Measurements from ENCODE around the gene NTRK2. TPM values are rescaled to one million over a fixed set of nuclear protein-coding genes. Genes with fewer than 3 reads are reported as not detected.

The NTRK2 gene
- total RNA-seq, 1 donor from 2014 or later, result 3.8 TPM

DNA sequence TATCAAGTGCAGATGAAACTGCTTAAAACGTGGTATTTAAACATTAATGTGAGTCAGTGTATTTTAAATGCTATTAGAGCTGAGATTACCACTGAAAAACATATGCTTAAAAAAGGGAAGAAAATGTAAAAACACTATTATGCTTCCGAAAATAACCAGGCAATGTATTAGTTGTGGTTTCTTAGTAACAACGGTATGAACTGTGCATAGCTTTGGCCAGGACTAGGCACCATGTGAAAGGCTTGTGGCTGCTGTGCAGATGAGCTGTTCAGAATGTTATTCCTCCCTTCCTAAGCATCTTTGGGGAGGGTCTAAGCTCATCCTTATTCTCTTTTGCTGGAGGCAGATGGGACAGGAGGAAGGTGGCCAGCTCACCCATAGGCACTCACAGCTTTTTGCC, 84.9 kb downstream of the NTRK2 start:
- H3K9me3 ChIP-seq (replicated peaks), result no peaks in the 10 kb centered on the region
- DNase-seq, result no peak
- H3K27me3 ChIP-seq (ENCODE audit: low read depth), result peaks cover 6% of the 10 kb centered on the region
- H3K27ac ChIP-seq (replicated peaks), result no peak overlapping the region
- H3K4me3 ChIP-seq, result no peak overlapping the region
- intact Hi-C loops (cut with micrococcal nuclease), result no loop called here
- peaks cover 11% of the 10 kb centered on the region for H3K4me1 ChIP-seq
- TF ChIP-seq, protein P1, sequence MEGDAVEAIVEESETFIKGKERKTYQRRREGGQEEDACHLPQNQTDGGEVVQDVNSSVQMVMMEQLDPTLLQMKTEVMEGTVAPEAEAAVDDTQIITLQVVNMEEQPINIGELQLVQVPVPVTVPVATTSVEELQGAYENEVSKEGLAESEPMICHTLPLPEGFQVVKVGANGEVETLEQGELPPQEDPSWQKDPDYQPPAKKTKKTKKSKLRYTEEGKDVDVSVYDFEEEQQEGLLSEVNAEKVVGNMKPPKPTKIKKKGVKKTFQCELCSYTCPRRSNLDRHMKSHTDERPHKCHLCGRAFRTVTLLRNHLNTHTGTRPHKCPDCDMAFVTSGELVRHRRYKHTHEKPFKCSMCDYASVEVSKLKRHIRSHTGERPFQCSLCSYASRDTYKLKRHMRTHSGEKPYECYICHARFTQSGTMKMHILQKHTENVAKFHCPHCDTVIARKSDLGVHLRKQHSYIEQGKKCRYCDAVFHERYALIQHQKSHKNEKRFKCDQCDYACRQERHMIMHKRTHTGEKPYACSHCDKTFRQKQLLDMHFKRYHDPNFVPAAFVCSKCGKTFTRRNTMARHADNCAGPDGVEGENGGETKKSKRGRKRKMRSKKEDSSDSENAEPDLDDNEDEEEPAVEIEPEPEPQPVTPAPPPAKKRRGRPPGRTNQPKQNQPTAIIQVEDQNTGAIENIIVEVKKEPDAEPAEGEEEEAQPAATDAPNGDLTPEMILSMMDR (IDR thresholded peaks at IDR 0.05; ENCODE audit: borderline replicate concordance), result no peak
- H3K36me3 ChIP-seq, result no peaks in the 10 kb centered on the region

DNA sequence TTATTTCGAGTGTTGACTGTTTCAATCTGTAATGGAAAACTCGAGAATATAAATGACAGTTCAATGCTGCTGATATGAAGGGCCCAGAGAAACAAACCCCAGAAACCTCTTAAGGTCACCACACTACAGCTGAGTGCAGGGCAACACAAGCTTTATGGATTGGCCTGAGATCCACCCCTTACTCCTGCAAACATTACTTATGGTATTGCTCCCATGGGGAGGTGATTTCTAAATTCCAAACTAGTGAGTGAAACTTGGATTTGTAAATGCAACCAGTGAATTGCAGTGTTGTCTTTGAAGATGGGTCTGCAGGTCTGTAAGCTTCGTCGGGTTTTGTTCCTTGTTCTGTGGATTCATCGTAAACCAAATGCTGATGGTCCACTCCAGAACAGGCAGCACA, 85.4 kb downstream of the NTRK2 start:
- Histone ChIP-seq H3K9me3 (replicated peaks) (no peaks in the 10 kb centered on the region), H3K27ac (replicated peaks) (no peak overlapping the region), H3K4me1 (peaks cover 11% of the 10 kb centered on the region), H3K36me3 (no peaks in the 10 kb centered on the region), H3K4me3 (no peak overlapping the region), H3K27me3 (ENCODE audit: low read depth) (peaks cover 6% of the 10 kb centered on the region)
- TF ChIP-seq, protein P1 (IDR thresholded peaks at IDR 0.05; ENCODE audit: borderline replicate concordance), result no peak
- no peak for DNase-seq
- intact Hi-C loops (cut with micrococcal nuclease), result no loop called here

DNA sequence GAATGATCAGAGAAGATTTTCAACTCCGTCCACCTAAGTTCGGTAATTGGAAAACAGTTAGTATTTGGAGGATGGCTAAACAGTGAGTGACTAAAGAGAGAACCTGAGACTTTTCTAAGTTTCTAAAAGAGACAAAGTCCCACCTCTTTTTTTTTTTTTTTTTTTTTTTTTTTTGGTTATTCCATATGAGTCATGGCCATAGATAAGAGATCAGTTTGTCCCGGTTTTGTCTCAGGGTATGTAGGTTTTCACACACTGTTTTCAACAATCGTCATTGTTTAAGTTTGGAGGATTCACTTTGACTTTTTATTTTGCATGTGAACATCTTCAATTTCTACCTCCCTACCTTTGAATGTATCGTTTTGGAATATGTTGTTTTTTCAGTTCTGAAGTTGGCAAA, 85.9 kb downstream of the NTRK2 start:
- Histone ChIP-seq H3K9me3 (replicated peaks) (no peaks in the 10 kb centered on the region), H3K4me1 (peaks cover 11% of the 10 kb centered on the region), H3K36me3 (no peaks in the 10 kb centered on the region), H3K27me3 (ENCODE audit: low read depth) (peaks cover 6% of the 10 kb centered on the region), H3K4me3 (no peak overlapping the region), H3K27ac (replicated peaks) (no peak overlapping the region)
- TF ChIP-seq, protein P1 (IDR thresholded peaks at IDR 0.05; ENCODE audit: borderline replicate concordance), result no peak
- intact Hi-C loops (cut with micrococcal nuclease), result no loop called here
- DNase-seq, result no peak

DNA sequence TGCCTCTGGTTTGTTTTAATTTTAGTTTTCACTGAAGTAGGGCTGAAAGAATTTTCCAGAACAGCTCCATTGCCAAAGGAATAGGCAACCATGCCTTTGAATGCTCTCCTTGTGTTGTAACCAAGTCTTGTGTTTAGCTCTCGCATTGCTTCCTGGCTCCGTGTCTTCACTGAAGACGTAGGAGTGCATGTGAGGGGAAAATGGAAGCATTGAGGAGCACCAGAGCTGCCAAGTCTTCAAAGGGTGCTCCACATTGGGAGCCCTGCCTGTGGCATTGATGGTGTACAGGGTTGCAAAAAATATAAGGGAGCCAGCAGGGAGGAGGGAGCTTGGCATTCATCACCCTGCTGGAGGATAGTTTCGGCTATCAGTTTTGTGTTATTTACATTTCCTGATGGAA, 86.6 kb downstream of the NTRK2 start:
- Histone ChIP-seq H3K27ac (replicated peaks) (peak overlapping the region; percentile 33), H3K4me3 (no peak overlapping the region)
- TF ChIP-seq, protein P1 (IDR thresholded peaks at IDR 0.05; ENCODE audit: borderline replicate concordance), result no peak

DNA sequence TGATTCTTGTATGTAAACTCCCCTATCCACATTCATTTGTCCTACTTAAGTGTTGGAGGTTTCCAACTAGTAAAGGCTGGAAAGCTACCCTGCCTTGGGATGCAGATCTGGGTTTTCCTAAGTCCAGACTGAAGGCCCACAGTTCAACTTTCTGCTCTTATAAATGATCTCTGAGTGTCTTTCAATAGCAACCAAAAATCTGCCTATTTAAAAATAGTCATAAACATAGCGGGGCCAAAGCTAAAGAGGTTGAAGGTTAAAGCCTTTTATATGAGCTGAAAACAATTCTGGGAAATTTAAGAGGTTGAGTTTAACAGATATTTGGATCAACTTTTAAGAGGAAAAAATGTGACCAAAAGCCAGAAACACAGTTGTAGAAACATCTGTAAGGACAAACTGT, 87.2 kb downstream of the NTRK2 start:
- intact Hi-C loops (cut with micrococcal nuclease), result no loop called here
- Histone ChIP-seq H3K9me3 (replicated peaks) (no peaks in the 10 kb centered on the region), H3K4me1 (peaks cover 11% of the 10 kb centered on the region), H3K27ac (replicated peaks) (peak overlapping the region; percentile 33), H3K4me3 (no peak overlapping the region), H3K36me3 (no peaks in the 10 kb centered on the region), H3K27me3 (ENCODE audit: low read depth) (no peaks in the 10 kb centered on the region)
- TF ChIP-seq, protein P1 (IDR thresholded peaks at IDR 0.05; ENCODE audit: borderline replicate concordance), result no peak
- DNase-seq, result no peak

More for the DNA sequence above, 86.6 kb downstream of the NTRK2 start:
- no peaks in the 10 kb centered on the region for H3K36me3 ChIP-seq
- no peaks in the 10 kb centered on the region for H3K9me3 ChIP-seq (replicated peaks)
- H3K4me1 ChIP-seq, result peaks cover 11% of the 10 kb centered on the region
- intact Hi-C loops (cut with micrococcal nuclease), result no loop called here
- H3K27me3 ChIP-seq (ENCODE audit: low read depth), result peaks cover 3% of the 10 kb centered on the region
- DNase-seq, result no peak

DNA sequence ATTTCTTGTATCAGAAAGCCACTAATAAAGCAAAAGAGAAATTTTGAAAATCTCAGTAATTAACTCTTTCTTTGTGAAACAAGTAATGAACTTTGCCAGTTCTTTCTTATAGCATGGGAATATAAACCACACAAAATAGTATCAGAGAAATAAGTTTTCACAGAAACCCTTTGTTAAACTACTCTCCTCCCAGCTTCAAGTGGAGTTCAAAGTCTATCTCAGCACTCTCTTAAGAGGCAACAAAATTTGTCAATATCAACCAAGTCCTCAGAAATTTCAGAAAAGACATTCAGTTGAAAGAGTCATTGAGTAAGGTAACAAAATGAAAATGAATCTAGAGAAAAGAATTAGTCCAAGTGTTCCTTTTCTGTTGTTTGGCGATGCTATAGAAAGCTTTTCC, 89.3 kb downstream of the NTRK2 start:
- Histone ChIP-seq H3K27me3 (ENCODE audit: low read depth) (peaks cover 3% of the 10 kb centered on the region), H3K36me3 (no peaks in the 10 kb centered on the region), H3K27ac (replicated peaks) (no peak overlapping the region), H3K9me3 (replicated peaks) (no peaks in the 10 kb centered on the region), H3K4me3 (no peak overlapping the region), H3K4me1 (peaks cover 11% of the 10 kb centered on the region)
- no peak for DNase-seq
- TF ChIP-seq, protein P1 (IDR thresholded peaks at IDR 0.05; ENCODE audit: borderline replicate concordance), result no peak
- intact Hi-C loops (cut with micrococcal nuclease), result no loop called here

Data from left ventricle myocardium inferior (tissue), 1 donor.